Activated CD8-positive, alpha-beta memory T cell treated with anti-CD3 and anti-CD28 coated beads, Interleukin-2, amount 50 U/mL, for 48 hours (primary cell): ENCODE measurements around the gene ROPN1L.
A peak's percentile ranks its signal among the peaks of the same experiment; 100 is the strongest.
"Not testable (repeated sequence)": the region's sequence is repeated elsewhere in the genome, so short reads cannot be mapped to it uniquely, and the experiment has no call there.

Experiments used
- DNase-seq: peaks from one replicate; pipeline ENCODE4 v3.0.0-alpha.2; 2020

The ROPN1L gene

DNA sequence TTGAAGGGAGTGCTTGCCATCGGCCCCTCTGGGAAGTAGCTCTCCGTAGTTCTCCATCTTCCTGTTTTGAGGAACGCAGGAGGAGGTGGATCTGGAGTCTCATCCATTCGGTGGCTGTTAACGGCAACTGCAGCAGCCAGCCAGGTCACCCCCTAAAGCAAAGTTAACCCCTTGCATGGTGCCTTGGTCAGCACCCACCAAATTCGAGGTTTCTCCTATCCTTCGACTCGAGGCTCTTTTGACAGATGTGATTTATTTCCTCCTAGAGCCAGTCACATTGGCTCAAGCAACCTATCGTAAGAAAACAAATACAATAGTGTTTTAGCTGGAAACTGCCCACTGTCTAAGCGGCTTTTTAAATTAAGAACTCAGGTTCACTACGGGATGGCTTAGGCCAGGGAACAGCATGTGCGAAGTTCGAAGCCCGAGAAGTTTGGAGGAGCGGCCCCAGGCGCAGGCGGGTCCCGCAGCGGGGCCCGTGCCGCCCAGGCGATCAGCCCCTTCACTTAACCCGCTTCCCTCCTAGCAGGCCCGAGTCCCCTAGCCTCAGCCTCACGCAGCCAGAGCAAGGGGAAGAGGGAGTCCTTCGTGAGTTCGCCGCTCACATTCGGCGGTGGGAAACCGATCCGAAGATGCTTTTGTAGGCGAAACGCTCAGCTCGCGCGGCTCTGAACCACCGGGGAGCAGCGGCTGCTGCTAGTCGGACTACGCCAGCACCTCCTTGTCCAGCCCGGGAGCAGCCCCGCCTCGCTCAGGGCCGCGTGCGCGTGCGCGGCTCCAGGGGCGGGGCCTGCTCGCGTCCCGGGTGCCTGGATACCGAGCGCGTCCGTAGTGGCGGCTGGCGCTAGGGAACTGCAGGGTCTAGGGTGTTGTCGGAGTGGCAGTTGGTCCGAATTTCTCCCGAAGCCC lies at the start of gene ROPN1L:
Gene ROPN1L, plus strand, starts transcription at position 797 of the 909 bp plus-strand sequence. CDS start 289 bp downstream, outside the sequence.
- peak; percentile 91 for DNase-seq

DNA sequence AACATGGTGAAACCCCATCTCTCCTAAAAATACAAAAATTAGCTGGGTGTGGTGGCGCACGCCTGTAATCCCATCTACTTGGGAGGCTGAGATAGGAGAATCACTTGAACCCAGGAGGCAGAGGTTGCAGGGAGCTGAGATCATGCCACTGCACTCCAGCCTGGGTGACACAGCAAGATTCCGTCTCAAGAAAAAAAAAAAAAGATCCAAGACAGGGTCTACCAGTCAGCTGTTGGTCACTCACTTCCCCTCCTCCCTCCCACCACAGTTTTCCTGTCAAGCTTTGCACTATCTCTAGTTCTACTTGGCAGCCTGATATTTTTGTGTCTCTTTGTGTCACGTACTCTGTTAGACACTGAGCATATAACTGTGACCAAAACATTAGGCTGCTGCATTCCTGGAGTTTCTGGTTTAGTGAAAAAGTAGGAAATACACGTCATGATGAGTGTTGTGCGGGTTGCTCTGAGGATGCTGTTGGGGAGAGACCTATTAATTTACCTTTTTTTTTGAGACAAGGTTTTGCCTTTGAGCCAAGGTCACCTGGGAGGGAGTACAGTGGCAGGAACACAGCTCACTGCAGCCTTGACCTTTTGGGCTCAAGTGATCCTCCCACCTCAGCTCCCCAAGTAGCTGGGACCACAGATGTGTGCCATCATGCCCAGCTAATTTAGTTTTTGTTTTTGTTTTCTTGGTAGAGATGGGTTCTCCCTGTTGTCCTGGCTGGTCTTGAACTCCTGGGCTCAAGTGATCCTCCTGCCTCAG lies 48.9 kb upstream of the ROPN1L start:
- DNase-seq, result not testable (repeated sequence)

DNA sequence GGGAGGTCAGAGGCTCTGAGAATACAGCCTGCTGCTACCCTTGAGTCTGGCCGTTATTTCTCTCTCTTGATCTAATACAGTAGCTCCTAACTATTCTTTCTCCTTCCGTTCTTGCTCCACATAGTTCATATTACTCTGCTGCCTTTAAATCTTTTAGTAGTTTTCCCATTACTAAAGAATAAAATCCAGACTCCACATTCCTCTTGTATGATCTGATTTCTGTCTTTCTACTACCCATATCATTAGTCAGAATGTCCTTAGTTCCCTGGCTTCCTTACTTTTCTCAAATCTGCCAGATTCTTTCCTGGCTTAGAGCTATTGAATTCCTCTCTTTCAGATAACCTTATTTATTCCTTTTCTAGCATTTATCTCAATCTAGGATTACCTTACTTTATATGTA lies 48.2 kb upstream of the ROPN1L start:
- no peak for DNase-seq

DNA sequence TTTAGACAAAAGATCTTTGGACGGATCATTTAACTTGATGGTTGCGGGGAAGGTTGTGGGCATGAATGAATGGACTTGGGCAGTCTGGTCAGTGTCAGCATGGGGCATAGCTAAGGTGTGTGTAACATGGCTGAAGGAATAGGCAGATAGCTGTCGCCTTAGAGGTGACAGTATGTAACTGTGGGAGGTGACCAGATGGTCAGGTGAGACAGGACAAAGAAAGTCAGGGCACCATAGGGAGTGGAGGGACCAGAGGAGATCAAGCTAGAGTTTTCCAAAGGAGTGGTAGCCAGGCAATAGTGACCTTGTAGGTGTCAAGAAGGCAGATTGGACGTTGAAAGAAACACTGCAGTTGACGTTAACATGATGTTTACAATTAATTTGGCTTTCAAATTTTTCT lies 45.1 kb upstream of the ROPN1L start:
- DNase-seq, result no peak

DNA sequence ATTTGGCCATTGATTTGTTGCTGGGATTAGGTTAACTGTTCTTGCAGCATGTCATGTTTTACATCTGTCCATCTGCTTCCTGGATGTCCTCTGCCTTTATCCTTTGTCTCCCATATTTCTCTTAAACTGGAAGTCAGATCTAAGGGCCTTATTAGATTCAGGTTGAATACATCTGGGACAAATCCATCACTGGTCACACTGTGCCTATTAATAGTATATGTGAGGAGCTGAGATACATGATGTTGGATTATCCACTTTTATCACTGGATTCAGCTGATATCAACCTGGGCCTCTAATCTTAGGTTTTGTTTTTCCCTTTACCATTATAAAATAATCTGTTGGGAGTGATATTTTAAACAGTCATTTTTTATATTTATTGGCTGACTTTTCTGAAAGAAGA lies 41.8 kb upstream of the ROPN1L start:
- no peak for DNase-seq

DNA sequence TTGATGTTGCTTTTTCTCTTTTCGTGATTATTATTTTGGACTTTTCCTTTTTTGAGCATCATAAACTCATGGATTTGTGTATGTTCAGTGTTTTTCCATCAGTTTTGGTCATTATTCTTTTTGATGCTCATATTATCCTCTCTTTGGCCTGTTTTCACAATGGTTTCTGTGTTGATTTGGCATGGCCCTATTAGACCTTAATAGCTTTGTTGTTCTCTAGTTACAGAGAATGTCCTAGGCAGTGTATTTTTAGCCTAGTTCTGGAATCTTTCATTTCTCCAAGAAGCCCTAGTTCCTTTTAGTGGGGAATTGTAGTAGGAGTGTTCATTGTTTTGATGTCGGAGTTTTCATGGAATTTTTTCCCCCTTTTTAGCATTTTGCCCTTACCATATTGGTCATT lies 41.3 kb upstream of the ROPN1L start:
- DNase-seq, result no peak

DNA sequence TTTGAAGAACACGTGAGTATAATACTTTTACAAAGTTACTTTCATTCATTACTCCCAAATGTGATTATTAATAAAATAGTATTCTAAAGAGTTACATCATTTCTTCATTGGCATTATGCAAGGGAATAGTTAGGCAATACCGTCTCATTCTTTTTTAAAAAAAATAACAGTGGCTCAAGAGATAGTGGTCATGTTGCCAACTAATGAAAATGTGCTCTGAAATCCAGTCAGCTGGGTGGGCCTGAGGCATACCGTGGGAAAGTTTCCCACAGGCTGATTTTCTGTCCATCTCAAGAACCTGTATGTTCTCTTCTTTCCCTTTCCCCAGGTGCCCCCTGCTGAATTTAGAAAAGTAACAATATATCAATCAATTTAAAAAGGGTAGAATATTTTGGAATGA lies 40.8 kb upstream of the ROPN1L start:
- no peak for DNase-seq

DNA sequence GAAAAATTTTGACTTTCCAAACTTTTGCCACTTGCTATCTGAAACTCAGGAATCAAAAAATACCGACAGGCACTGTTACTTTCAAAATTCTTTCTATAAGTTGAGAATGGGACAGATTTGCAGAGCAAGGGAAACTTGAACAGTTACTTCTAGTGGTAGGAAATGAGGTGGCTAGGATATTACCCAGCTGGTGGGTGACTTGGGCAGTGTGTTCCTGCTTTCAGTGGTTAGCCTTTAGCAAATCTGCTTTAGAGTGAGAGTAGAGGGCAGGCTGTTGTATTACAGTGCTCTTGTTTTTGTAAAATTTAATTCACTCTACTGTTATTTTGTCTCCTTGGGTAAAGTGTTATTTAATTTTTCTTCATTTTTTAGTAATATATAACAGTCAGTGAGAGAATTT lies 40.2 kb upstream of the ROPN1L start:
- no peak for DNase-seq

DNA sequence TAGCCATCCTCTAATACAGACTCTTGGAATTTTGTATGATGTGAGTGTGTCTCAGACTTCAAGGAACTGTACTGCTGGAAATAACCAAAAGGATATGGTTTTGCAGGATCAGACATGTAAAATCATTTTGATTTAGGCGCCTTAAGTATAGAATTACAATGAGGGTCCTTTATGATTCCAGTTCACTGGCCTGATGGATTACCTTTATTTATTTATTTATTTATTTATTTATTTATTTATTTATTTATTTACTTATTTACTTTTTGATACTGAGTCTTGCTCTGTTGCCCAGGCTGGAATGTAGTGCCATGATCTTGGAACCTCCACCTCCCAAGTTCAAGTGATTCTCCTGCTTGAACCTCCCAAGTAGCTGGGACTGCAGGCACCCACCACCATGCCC lies 37.9 kb upstream of the ROPN1L start:
- DNase-seq, result no peak

DNA sequence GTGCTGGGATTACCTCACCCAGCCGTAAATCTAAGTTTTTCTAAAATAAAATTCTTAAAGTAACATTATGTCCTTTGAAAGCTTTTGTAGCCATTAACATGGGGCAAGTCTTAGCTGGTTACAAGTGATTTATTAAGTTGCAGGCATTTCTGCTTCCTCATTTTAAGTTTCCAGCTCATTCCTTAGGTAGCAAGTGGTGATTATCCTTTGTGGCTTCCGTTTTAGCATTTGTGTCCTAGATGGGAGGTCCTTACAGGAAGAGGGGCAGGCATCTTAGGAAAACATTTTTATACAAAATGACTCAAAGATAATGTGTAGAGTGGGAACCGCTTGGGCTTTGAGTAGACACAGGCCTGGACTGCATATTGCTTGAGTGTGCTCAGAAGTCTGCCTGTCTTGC lies 35.0 kb upstream of the ROPN1L start:
- no peak for DNase-seq

DNA sequence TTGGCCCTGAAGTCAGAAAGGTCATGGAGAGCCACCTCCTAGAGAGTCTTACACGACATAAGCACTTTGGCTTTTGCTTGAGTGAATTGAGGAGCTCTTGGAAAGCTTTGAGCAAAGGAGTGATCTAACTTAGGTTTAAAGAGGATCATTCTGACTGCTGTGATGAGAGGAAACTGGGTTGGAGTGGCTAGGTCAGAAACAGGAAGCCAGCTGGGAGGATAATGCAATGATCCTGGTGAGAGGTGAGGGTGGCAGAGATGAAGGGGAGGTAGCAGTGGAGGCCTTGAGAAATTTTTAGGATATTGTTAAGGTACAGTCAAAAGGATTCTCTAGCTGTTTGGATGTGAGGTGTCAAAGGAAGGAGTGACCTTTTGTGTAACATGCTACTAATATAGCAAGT lies 32.2 kb upstream of the ROPN1L start:
- no peak for DNase-seq

DNA sequence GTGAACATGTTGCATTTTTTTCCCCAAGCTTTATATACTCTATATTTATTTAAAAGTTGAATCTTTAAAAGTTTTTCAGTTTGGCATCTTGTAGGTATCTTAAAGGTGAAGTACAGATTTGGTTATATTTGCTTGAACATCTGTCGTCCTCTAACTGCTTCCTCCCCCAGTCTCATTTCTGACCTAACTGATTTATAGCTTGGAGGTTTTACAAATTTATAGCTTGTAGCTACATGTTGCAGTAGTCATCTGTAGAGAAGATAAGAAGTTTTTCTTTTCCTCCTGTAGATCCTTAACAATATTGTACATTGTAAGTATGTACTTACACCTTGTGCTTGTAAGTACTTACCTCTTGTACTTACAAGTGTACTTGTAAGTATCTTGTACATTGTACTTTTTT lies 31.0 kb upstream of the ROPN1L start:
- no peak for DNase-seq

DNA sequence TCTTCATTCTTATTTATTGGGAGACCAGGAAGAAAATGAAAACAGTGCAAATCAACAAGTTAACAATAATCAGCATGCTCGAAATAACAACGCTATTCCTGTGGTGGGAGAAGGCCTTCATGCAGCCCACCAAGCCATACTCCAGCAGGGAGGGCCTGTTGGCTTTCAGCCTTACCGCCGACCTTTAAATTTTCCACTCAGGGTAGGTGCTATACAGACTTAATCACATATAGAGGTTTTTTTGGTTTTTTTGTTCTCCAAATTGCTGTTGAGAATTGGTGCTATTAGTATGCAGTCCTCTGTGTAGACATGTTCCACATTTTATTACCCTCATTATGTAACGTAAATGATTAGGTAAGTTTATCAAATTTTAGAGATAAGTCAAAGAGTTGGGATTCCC lies 30.3 kb upstream of the ROPN1L start:
- no peak for DNase-seq

DNA sequence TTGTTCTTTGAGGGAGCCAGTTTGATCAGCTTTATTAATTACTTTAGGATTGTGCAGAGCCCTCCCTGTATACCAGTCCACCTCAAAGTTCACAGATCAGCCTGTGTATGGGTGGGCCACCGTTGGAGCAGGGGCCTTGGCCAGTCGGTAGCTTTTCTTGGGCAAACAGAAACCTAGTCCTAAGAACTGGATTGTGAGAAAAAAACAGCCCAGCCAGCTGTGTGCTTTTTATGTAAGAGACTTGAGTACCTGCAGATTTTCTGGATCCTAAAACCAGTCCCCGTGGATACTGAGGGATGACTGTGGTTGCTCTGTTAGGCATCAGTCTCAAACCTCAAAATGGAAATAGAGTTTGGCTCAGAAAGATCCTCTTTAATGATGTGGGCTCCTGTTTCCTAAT lies 24.8 kb upstream of the ROPN1L start:
- DNase-seq, result no peak

DNA sequence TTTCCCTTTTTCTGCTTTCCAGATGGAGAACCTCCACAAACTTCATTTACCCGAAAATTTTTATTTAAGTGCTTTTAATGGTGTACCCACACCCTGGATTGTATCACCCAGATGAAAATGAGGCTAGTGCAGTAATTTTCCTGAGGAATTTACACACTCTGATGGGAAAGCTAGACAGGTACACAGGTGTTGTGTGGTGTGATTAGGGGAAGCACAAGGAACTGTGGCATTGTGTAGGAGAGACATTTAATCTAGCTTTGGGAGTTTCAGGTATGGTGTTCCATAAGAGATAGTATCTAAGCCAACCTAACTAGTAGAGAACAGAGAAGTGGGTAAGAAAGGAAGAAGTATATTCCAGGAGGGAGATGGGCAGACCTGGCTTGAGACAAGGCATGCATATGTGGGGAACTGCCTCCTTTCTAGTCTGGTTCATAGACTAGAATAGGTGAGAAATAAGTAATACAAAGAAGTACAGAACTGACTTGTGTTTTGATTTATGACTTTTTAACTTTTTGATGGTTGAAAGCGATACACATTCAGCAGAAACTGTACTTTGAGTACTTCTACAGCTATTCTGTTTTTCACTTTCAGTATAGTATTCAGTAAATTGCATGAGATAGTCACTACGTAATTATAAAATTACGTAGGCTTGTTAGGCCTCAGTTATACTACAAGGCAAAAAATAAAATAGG lies 22.9 kb upstream of the ROPN1L start:
- DNase-seq, result no peak

DNA sequence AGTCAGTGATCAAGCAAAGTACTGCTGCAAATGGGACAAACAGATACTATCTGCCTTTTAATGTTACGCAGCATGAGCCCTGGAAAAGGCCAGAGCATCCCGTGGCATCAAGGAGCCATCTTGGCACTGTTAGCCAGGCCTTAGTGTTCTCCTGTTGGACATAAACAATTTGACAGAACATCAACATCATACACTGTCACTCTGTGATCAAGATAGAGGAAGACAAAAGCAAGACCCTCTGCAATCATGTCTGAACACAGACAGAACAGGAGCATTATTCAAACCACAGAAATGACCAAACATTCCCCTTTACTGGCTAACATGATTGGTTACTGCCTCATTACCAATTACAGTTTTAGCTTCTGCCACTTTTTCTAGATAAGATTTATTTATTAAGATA lies 21.2 kb upstream of the ROPN1L start:
- no peak for DNase-seq

DNA sequence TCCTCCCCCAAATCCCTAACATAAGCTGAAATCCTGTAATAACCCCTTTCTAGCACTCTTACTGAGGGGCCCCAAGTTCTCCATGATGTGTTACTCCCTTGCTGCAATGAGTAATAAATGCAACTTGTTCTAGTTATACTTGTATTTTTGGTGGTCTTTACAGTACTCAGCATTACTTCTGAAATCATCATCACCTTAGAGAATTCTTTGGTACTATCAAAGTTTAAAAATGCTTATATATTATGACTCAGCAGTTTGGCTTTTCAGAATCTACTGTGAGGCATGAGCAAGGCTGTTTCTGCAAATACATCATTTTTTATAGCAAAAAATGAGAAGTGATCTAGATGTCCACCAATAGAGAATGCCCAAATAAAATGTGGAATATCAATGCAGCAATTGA lies 20.7 kb upstream of the ROPN1L start:
- no peak for DNase-seq

DNA sequence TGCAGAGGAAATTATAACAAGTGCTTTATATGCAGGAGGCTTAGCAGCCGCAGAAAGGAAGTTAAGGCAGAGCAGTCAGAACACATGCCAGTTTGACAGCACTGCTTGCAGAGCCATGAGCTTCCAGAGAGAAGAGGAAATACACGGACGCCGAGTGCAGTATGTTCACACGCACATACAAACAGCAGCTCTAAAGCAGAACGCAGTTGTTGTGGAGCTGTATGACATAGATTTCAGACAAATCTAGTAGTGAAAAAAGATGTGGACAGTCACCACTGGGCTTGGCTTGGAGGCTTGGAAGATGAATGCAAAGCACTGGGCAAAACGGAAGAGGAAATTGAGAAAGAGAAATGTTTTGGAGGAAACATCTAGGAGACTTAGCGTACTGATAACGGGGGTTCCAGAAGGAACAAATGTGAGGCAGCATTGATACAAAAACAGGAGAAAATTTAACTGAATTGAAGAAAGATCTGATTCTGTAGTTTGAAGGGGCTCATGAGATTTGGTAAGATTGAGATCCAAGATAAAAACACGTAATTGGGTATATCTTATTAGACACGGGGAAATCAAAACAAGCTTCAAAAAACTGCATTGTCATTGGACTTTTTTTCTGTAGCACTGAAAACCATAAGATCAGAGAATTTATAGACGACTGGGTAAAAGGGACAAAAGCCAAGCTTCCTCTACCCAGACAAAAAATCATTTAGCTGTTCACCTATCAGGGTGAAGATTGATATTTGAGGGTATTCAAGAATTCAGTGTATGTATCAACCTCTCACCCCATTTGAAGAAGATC lies 19.6 kb upstream of the ROPN1L start:
- no peak for DNase-seq

DNA sequence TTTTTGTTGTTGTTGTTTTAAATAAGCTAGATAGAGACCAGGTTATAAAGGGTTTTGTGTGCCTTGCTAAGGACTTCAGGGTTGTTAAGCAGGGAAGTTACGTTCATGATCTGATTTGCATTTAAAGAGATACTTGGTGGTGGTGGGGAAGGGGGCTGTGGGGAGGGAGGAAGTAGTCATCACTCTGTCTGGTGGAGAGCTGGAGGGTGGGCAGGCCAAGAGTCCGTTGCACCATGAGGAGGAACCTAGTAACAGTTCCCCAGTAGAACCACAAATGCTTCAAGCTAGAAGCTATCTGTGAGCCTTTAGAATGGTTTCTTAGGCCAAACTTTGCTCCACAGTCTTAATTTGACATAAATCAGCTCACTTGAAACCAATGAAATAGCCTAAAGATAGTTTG lies 18.7 kb upstream of the ROPN1L start:
- DNase-seq, result no peak

DNA sequence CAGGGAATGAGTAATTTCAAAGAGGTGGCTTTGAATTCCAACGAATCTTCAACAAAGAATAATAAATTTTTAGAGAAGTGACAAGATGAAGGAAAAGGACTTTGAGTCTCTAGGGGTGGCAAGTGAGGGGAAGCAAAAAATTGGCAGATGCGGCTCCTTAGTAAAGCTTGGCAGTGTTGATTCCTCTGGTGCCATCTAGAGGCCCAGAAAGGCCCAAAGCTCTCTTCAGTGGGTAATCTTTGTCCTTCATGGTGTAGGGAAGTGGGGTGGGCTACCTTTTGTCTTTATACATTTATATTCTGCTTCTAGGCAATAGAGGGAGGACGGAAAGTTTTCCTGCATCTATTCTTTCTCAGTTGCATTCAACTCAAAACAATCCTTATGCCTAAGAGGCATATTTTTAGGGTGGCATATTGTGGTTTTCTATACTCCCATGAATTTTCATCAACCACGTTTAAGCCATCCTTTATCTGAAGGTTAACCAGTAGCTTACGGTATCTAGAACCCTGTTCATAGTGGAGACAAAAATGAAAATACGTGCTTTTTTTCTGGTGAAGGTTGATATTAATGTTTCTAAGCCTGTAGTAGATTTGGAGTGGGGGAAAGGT lies 17.5 kb upstream of the ROPN1L start:
- DNase-seq, result no peak

DNA sequence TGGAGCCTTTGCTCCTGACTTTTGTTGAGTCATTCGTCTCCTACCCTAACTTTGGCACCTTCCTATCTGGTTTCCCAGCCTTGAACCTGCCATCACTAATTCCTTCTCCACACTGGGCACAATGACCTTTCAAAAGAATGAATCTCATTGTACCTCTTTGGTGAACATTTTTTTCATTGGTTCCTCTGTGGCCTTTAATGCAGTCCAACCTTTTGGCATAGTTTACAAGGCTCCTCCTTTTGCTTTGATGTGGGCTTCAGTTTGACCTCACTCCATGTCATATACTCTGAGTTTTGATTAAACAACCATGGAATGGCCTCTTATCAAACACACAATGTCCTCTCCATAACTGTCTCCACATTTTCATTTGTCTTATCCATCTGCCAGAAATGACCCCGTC lies 14.5 kb upstream of the ROPN1L start:
- DNase-seq, result no peak

DNA sequence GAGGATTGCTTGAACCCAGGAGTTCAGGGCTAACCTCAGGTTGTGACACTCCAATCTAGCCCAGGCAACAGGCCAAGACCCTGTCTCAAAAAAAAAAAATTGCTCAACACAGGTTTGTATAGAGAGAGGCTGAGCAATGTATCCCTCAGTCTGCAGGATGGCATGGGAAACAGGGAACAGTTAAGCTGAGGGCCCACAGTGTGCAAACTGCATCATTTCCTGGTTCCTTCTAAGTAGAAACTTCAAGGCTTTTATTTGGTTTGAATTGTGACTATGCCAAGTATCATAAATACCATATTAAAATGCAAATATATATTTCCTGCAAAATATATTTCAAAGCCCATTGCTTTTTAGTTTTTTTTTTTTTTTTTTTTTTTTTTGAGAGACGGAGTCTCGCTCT lies 13.7 kb upstream of the ROPN1L start:
- DNase-seq, result no peak
